ENCODE data around the gene MAPKAP1. TPM values are rescaled to one million over a fixed set of nuclear protein-coding genes. Genes with fewer than 3 reads are reported as not detected.

MAPKAP1 gene
- polyA plus RNA-seq, 1 donor from 2014 or later, result 57.5 TPM

DNA sequence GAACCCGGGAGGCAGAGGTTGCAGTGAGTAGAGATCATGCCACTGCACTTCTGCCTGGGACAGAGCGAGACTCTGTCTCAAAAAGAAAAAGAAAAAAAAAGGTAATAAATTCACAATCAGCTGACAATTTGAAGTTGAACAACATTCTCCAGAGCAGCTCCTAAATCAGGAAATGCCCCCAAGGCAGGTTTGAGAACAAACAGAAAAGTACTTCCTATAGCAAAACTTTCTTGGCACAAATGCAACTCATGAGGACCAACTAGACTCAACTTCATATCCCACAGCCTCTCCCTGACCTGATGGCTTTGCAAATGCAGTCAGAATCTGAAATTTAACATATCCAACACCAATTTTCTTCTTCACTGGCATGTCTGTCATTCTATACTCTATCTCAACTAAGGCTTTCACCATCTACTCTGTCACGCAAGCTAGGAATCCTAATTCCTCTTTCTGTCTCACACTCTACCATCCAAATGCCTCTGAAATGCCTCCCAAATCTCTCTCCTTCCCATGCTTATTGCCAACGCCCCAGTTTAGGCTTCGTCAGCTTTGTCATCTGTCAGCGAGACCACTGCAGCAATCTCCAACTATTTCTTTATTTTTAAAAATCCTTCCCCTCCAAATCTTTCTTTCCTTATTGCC, 113.3 kb downstream of the MAPKAP1 start:
- Histone ChIP-seq H3K27ac (ENCODE audit: low read length) (no peak overlapping the region), H3F3A (ENCODE audit: insufficient read depth, low read length, poor library complexity, severe bottlenecking) (no peaks in the 10 kb centered on the region), H2AFZ (ENCODE audit: low read depth, low read length) (no peak overlapping the region), H3K9me3 (ENCODE audit: low read length) (no peaks in the 10 kb centered on the region), H3K36me3 (ENCODE audit: insufficient read depth, low read length) (no peaks in the 10 kb centered on the region), H3K4me2 (ENCODE audit: low read length) (no peak overlapping the region), H4K20me1 (ENCODE audit: insufficient read depth) (no peaks in the 10 kb centered on the region), H3K4me3 (ENCODE audit: low read length) (no peak overlapping the region), H3K9me2 (ENCODE audit: insufficient read depth, low read length) (no peaks in the 10 kb centered on the region), H3K79me2 (replicated peaks; ENCODE audit: insufficient read depth, low read length) (no peaks in the 10 kb centered on the region), H3K9ac (ENCODE audit: low read length) (no peak overlapping the region), H3K27me3 (ENCODE audit: insufficient read depth, low read depth, low read length) (no peaks in the 10 kb centered on the region)
- TF ChIP-seq TAF1 (IDR thresholded peaks at IDR 0.05; ENCODE audit: low read depth), result no peak
- TF ChIP-seq, protein P1, sequence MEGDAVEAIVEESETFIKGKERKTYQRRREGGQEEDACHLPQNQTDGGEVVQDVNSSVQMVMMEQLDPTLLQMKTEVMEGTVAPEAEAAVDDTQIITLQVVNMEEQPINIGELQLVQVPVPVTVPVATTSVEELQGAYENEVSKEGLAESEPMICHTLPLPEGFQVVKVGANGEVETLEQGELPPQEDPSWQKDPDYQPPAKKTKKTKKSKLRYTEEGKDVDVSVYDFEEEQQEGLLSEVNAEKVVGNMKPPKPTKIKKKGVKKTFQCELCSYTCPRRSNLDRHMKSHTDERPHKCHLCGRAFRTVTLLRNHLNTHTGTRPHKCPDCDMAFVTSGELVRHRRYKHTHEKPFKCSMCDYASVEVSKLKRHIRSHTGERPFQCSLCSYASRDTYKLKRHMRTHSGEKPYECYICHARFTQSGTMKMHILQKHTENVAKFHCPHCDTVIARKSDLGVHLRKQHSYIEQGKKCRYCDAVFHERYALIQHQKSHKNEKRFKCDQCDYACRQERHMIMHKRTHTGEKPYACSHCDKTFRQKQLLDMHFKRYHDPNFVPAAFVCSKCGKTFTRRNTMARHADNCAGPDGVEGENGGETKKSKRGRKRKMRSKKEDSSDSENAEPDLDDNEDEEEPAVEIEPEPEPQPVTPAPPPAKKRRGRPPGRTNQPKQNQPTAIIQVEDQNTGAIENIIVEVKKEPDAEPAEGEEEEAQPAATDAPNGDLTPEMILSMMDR (IDR thresholded peaks at IDR 0.05; ENCODE audit: poor library complexity, severe bottlenecking), result no peak
- no peak for TF ChIP-seq EZH2 (IDR thresholded peaks at IDR 0.05; ENCODE audit: borderline replicate concordance, insufficient read depth, low read length, poor library complexity, severe bottlenecking)
- TF ChIP-seq REST (IDR thresholded peaks at IDR 0.05; ENCODE audit: borderline replicate concordance), result no peak
- TF ChIP-seq POLR2AphosphoS5 (IDR thresholded peaks at IDR 0.05), result no peak
- TF ChIP-seq MXI1 (conservative IDR thresholded peaks at IDR 0.05; ENCODE audit: poor library complexity, severe bottlenecking), result no peak
- TF ChIP-seq RAD21 (conservative IDR thresholded peaks at IDR 0.05), result no peak
- no peak for TF ChIP-seq SMC3 (conservative IDR thresholded peaks at IDR 0.05; ENCODE audit: poor library complexity)
- TF ChIP-seq EP300 (conservative IDR thresholded peaks at IDR 0.05; ENCODE audit: poor library complexity, severe bottlenecking), result no peak

DNA sequence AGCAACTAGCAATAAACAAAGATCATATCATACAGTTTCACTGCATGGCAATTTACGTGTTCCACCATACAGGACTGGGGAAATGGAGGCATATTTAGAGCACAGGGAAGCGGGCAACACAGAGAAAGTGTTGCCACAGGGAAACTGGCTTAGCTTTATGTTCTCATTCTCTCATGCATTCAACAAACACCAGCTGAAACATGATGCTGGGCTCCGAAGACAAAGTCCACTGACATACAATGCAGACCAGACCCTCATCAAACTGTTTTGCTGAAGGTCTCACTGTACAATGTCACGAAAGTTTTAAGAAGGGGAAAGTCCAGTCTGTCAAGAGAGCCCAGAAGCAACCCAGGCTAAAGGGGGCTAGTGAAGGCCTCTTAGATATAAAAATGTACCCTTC, 115.1 kb downstream of the MAPKAP1 start:
- no peak overlapping the region for H3K4me2 ChIP-seq (ENCODE audit: low read length)
- no peaks in the 10 kb centered on the region for H3F3A ChIP-seq (ENCODE audit: insufficient read depth, low read length, poor library complexity, severe bottlenecking)
- H3K9me3 ChIP-seq (ENCODE audit: low read length), result no peaks in the 10 kb centered on the region
- no peak overlapping the region for H2AFZ ChIP-seq (ENCODE audit: low read depth, low read length)
- TF ChIP-seq, protein P1 (IDR thresholded peaks at IDR 0.05; ENCODE audit: poor library complexity, severe bottlenecking), result no peak
- TF ChIP-seq TAF1 (IDR thresholded peaks at IDR 0.05; ENCODE audit: low read depth), result no peak
- no peak for TF ChIP-seq EP300 (conservative IDR thresholded peaks at IDR 0.05; ENCODE audit: poor library complexity, severe bottlenecking)
- TF ChIP-seq POLR2AphosphoS5 (IDR thresholded peaks at IDR 0.05), result no peak
- no peak for TF ChIP-seq EZH2 (IDR thresholded peaks at IDR 0.05; ENCODE audit: borderline replicate concordance, insufficient read depth, low read length, poor library complexity, severe bottlenecking)
- TF ChIP-seq RAD21 (conservative IDR thresholded peaks at IDR 0.05), result no peak
- no peak for TF ChIP-seq REST (IDR thresholded peaks at IDR 0.05; ENCODE audit: borderline replicate concordance)
- TF ChIP-seq SMC3 (conservative IDR thresholded peaks at IDR 0.05; ENCODE audit: poor library complexity), result no peak
- TF ChIP-seq MXI1 (conservative IDR thresholded peaks at IDR 0.05; ENCODE audit: poor library complexity, severe bottlenecking), result no peak
- H3K36me3 ChIP-seq (ENCODE audit: insufficient read depth, low read length), result no peaks in the 10 kb centered on the region
- no peak overlapping the region for H3K9ac ChIP-seq (ENCODE audit: low read length)
- H3K4me3 ChIP-seq (ENCODE audit: low read length), result no peak overlapping the region
- H3K79me2 ChIP-seq (replicated peaks; ENCODE audit: insufficient read depth, low read length), result no peaks in the 10 kb centered on the region
- H4K20me1 ChIP-seq (ENCODE audit: insufficient read depth), result no peaks in the 10 kb centered on the region
- H3K9me2 ChIP-seq (ENCODE audit: insufficient read depth, low read length), result no peaks in the 10 kb centered on the region
- H3K27ac ChIP-seq (ENCODE audit: low read length), result no peak overlapping the region
- H3K27me3 ChIP-seq (ENCODE audit: insufficient read depth, low read depth, low read length), result no peaks in the 10 kb centered on the region
